Endothelial cell of umbilical vein (primary cell): ENCODE data around the gene PCDH9. TPM values are rescaled to one million over a fixed set of nuclear protein-coding genes. Genes with fewer than 3 reads are reported as not detected.
A peak's percentile ranks its signal among the peaks of the same experiment; 100 is the strongest.

Experiments
- BruUV-seq: library from RNA; stranded (reverse); fragments of 400-500 nt; replicated peaks from 2 replicates; lab custom pipeline; 2021; lab: Mats Ljungman, UMichigan
- CTCF ChIA-PET: fragments of 300-600, 350-600 bp; sonication (Branson Sonifier 250); formaldehyde crosslinking; loops from one replicate; lab custom pipeline; 2021; ENCODE audit warnings: antibody characterized with exemption, inconsistent platforms; lab: Charles Lee
- POLR2A ChIA-PET: fragments of 300-600, 350-600 bp; sonication (Branson Sonifier 250); formaldehyde crosslinking; loops from one replicate; lab custom pipeline; 2021; ENCODE audit warnings: antibody characterized with exemption, inconsistent platforms; lab: Charles Lee
- DNase-seq: peaks from one replicate; pipeline ENCODE4 v3.0.0-alpha.2; 2011; ENCODE audit warnings: low read depth, low spot score
- FAIRE-seq: peaks from 2 replicates; lab custom pipeline; 2011; peaks lifted over from hg19 to GRCh38; lab: Jason Lieb, UNC
- H2AFZ ChIP-seq: 2 replicates; pipeline ENCODE4 v1.6.0; 2012; ENCODE audit warnings: low read depth, low read length, control low read depth, inconsistent platforms
- H3K27ac ChIP-seq: 2 replicates; pipeline ENCODE4 v1.5.1; 2011; ENCODE audit warnings: low read depth, mild to moderate bottlenecking, control low read depth, low read length, moderate library complexity; ENCODE audit not compliant: insufficient read depth
- H3K27me3 ChIP-seq, 2 experiments: 2 replicates each; pipeline versions ENCODE4 v1.6.0 to v1.6.1; 2011; ENCODE audit warnings: low read length in 2 of 2, mixed read lengths in 1 of 2; ENCODE audit not compliant: control insufficient read depth in 2 of 2, insufficient read depth in 2 of 2
- H3K36me3 ChIP-seq, 2 experiments: 2 replicates in 1 of 2; 3 replicates in 1 of 2; pipeline ENCODE4 v1.5.1; 2011; ENCODE audit warnings: low read length in 2 of 2, mild to moderate bottlenecking in 1 of 2, moderate library complexity in 1 of 2; ENCODE audit not compliant: control insufficient read depth in 2 of 2, insufficient read depth in 2 of 2; ENCODE audit errors: extremely low read depth in 1 of 2
- H3K4me1 ChIP-seq: 3 replicates; pipeline ENCODE4 v1.5.1; 2011; ENCODE audit warnings: mild to moderate bottlenecking, low read length; ENCODE audit not compliant: control insufficient read depth, insufficient read depth; ENCODE audit errors: extremely low read depth
- H3K4me2 ChIP-seq: 2 replicates; pipeline ENCODE4 v1.6.1; 2011; ENCODE audit warnings: low read length, control low read depth, mixed read lengths; ENCODE audit not compliant: insufficient read depth
- H3K4me3 ChIP-seq, 3 experiments: fragments of 200-600 bp in 1 of 3; sonication (generic), shearing (Covaris generic) in 1 of 3; replicated peaks in 1 of 3; 2 replicates each; pipeline ENCODE4 v1.5.1; 2011 to 2016; ENCODE audit warnings: control low read depth in 3 of 3, low read length in 3 of 3, mild to moderate bottlenecking in 2 of 3, inconsistent platforms in 1 of 3, low read depth in 1 of 3, moderate library complexity in 1 of 3; ENCODE audit not compliant: insufficient read depth in 1 of 3
- H3K79me2 ChIP-seq: 2 replicates; pipeline ENCODE4 v1.6.0; 2012; ENCODE audit warnings: low read length, inconsistent platforms; ENCODE audit not compliant: control insufficient read depth, insufficient read depth
- H3K9ac ChIP-seq: replicated peaks from 2 replicates; pipeline ENCODE3; 2011; ENCODE audit warnings: low read length, control low read depth; ENCODE audit not compliant: insufficient read depth; ENCODE audit errors: extremely low read depth
- H3K9me1 ChIP-seq: replicated peaks from 3 replicates; pipeline ENCODE4 v1.6.0; 2011; ENCODE audit warnings: mild to moderate bottlenecking, low read length; ENCODE audit not compliant: control insufficient read depth, insufficient read depth; ENCODE audit errors: extremely low read depth
- H3K9me3 ChIP-seq: replicated peaks from 2 replicates; pipeline ENCODE4 v1.5.1; 2012; ENCODE audit warnings: low read length, inconsistent platforms; ENCODE audit not compliant: control insufficient read depth, insufficient read depth
- H4K20me1 ChIP-seq: replicated peaks from 2 replicates; pipeline ENCODE3; 2011; ENCODE audit warnings: mild to moderate bottlenecking, low read length; ENCODE audit not compliant: control insufficient read depth, insufficient read depth; ENCODE audit errors: extremely low read depth
- EZH2 ChIP-seq: IDR thresholded peaks from 2 replicates; pipeline ENCODE4 v1.6.1; 2012; ENCODE audit warnings: borderline replicate concordance, low read depth, mild to moderate bottlenecking, moderate library complexity, low read length, inconsistent platforms; ENCODE audit not compliant: severe bottlenecking
- FOS ChIP-seq: IDR thresholded peaks from 2 replicates; pipeline ENCODE4 v1.6.1; 2011; ENCODE audit warnings: mild to moderate bottlenecking, low read length, moderate library complexity, borderline replicate concordance; ENCODE audit not compliant: insufficient read depth
- GATA2 ChIP-seq: IDR thresholded peaks from 2 replicates; pipeline ENCODE4 v1.7.0; 2011; ENCODE audit warnings: low read depth, mild to moderate bottlenecking, moderate library complexity, mixed read lengths, low read length; ENCODE audit not compliant: insufficient read length, insufficient read depth
- dilution Hi-C: fragments of 300-500 bp; cut with MboI; formaldehyde crosslinking; loops from one replicate; pipeline ENCODE4 v1.15.0; 2019; ENCODE audit warnings: low sequenced_read_pairs; ENCODE audit not compliant: extremely low pct_ligation_motif_present
- intact Hi-C: fragments of 100-400 bp; cut with micrococcal nuclease; formaldehyde crosslinking; loops from one replicate; pipeline ENCODE4 v1.10.0; 2022
- polyA plus RNA-seq, 4 experiments: library from polyadenylated mRNA; depleted of rRNA in 3 of 4; stranded (reverse) in 3 of 4; unstranded in 1 of 4; fragments of >200 nt; gene quantifications; 2 replicates each; pipeline versions ENCODE4 v1.2.1 to v1.2.3, GENCODE V29; 2011 to 2012; ENCODE audit warnings: missing spikeins in 1 of 4
- total RNA-seq: library from RNA; stranded (reverse); gene quantifications from 2 replicates; pipeline ENCODE4 v1.2.3, GENCODE V29; 2021

PCDH9 gene
- total and polyA plus RNA-seq, 2 donors (not counting 3 experiments of a cell fraction or from before 2014, with no cell fraction given), result 1.1 to 5.2 TPM

- CTCF ChIA-PET, result interaction anchor here (1.3 kb wide), 2 partner anchors 9 to 610 kb away, joined by 3 to 7 read pairs; no protein-coding TSS in a partner anchor
- H2AFZ ChIP-seq, result peak overlapping the region; percentile 76
- H3K9me1 ChIP-seq, result no peaks in the 10 kb centered on the region
- peak overlapping the region; percentile 78 for H3K9ac ChIP-seq
- peak overlapping the region; percentile 22 to 84 (median 83) for H3K4me3 ChIP-seq
- H3K9me3 ChIP-seq, result no peaks in the 10 kb centered on the region
- H3K4me2 ChIP-seq, result peak overlapping the region; percentile 98
- no peaks in the 10 kb centered on the region for H3K36me3 ChIP-seq
- DNase-seq (peak; percentile 33), FAIRE-seq (no peak)
- POLR2A ChIA-PET, result no interaction called here
- no TSS peak for BruUV-seq
- intact Hi-C loops (loop anchor here (10.0 kb wide), 1 partner anchor 374 kb away; no protein-coding TSS in a partner anchor), dilution Hi-C loops (no loop called here)
- no peaks in the 10 kb centered on the region for H4K20me1 ChIP-seq
- H3K79me2 ChIP-seq, result no peaks in the 10 kb centered on the region
- no peak overlapping the region for H3K27ac ChIP-seq
- H3K27me3 ChIP-seq, result no peaks in the 10 kb centered on the region
- H3K4me1 ChIP-seq, result peaks cover 16% of the 10 kb centered on the region
- TF ChIP-seq FOS (no peak), GATA2 (no peak)
Observed at GRCh38 chr13:67228916-67229315, 1.2 kb downstream of the PCDH9 start.

- Histone ChIP-seq H3K9me3 (no peaks in the 10 kb centered on the region), H4K20me1 (no peaks in the 10 kb centered on the region), H3K27me3 (no peaks in the 10 kb centered on the region), H2AFZ (no peak overlapping the region), H3K9ac (no peak overlapping the region), H3K4me1 (peaks cover 22% of the 10 kb centered on the region), H3K27ac (no peak overlapping the region), H3K9me1 (no peaks in the 10 kb centered on the region), H3K4me2 (no peak overlapping the region), H3K36me3 (no peaks in the 10 kb centered on the region), H3K79me2 (no peaks in the 10 kb centered on the region), H3K4me3 (no peak overlapping the region)
- CTCF ChIA-PET, result interaction anchor here (1.0 kb wide), 1 partner anchor 10 kb away, joined by 3 read pairs; no protein-coding TSS in a partner anchor
- no peak for TF ChIP-seq EZH2
- intact Hi-C loops (loop anchor here (10.0 kb wide), 1 partner anchor 373 kb away; no protein-coding TSS in a partner anchor), dilution Hi-C loops (no loop called here)
- BruUV-seq, result no TSS peak
- FAIRE-seq (no peak), DNase-seq (no peak)
- POLR2A ChIA-PET, result no interaction called here
Observed at GRCh38 chr13:67228031-67228430, 2.1 kb downstream of the PCDH9 start.
